HG02970 (cell line): ENCODE measurements around the gene OSM.

Experiments used
- ATAC-seq: cut with Tn5 transposase; IDR thresholded peaks from one replicate; pipeline ENCODE4 v1.9.1; 2021; ENCODE audit warnings: mild to moderate bottlenecking, moderate library complexity, moderate number of reproducible peaks; ENCODE audit not compliant: unreplicated experiment, low FRiP score

The OSM gene

GRCh38 chr22:30266445-30267381 is at the start of gene OSM:
Gene OSM, minus strand, starts transcription at chr22:30266851. Its CDS starts 52 bp downstream, at chr22:30266799.
- ATAC-seq, result no peak

DNA sequence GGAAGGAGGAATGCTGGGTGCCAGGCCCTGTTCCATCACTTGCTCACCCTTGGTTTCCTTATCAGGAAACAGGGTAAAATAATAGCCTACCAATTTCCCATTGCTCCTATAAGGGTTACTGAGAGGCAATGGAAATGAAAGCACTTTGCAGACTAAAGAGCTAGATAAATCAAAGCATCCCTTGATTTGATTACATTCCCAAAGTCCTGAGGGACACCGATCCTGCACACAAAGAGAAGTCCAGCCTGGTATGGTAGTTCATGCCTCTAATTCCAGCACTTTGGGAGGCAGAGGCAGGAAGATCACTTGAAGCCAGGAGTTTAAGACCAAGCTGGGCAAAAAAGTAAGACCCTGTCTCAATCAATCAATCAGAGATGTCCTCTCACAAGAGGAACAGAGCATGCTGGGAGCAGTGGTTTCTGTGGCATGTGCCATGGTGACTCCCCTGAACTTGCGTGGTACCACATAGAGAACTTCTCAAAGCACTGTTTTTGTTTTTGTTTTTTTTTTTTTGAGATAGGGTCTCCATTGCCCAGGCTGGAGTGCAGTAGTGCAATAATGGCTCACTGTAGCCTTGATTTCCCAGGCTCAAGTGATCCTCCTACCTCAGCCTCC is 49.4 kb upstream of the OSM start:
- ATAC-seq, result no peak

GRCh38 chr22:30314915-30315314 is 48.3 kb upstream of the OSM start:
- no peak for ATAC-seq

GRCh38 chr22:30313527-30314363 is 47.1 kb upstream of the OSM start:
- ATAC-seq, result no peak

DNA sequence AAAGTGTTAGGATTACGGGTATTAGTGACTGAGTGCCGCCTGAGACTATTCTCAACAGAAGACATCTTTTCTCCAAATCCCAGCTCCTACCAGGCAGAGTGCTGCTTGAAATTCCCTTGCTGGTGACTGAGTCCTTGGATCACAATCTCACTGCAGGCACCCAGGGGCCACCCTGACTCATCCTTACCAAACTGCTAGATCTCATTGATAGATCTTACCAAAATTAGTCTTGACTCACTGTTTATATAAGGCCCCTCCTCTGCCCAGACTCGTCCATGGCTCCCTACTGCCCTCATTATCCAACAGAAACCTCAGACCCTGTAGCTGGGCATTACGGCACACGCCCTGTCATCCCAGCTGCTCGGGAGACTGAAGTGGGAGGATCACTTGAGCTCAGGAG is 45.4 kb upstream of the OSM start:
- no peak for ATAC-seq

GRCh38 chr22:30310881-30311771 is 44.5 kb upstream of the OSM start:
- no peak for ATAC-seq

GRCh38 chr22:30309951-30310741 is 43.5 kb upstream of the OSM start:
- ATAC-seq, result no peak

DNA sequence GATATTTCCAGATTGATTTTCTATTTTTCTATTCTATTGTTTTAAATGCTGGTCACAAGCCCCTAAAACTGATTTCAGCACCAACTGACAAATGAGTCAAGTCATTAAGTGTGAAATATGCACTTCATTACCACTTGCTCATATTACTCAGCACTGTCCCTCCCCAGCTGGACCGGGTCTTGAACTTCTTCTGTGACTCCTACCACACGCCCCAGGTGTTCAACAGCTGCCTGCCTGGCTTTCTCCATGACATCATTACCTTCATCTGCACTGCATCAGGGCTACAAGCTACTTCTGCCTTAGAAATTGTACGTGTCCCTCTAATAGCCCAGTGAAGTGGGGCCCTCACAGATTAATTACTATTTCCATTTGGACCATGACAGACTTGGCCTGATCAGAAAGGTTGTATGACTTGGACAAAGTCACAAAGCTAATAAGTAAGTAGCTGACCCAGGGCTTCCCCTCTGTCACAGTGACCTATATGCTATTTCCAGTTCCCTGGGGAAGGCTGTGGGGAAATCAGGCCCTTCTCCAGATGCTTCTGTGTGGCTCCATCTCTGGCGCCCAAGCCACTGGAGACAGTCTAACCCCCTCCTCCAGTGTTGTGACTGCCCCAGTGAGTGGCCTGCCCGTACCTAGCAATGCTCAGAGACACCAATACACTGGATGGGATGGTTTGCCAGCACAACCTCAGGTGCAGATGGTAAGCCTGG is 42.0 kb upstream of the OSM start:
- no peak for ATAC-seq

GRCh38 chr22:30308093-30308492 is 41.4 kb upstream of the OSM start:
- ATAC-seq, result no peak

- ATAC-seq, result no peak
These were observed 40.5 kb upstream of the OSM start for GRCh38 chr22:30307041-30307574.

GRCh38 chr22:30306627-30307011 is 40.0 kb upstream of the OSM start:
- ATAC-seq, result no peak

DNA sequence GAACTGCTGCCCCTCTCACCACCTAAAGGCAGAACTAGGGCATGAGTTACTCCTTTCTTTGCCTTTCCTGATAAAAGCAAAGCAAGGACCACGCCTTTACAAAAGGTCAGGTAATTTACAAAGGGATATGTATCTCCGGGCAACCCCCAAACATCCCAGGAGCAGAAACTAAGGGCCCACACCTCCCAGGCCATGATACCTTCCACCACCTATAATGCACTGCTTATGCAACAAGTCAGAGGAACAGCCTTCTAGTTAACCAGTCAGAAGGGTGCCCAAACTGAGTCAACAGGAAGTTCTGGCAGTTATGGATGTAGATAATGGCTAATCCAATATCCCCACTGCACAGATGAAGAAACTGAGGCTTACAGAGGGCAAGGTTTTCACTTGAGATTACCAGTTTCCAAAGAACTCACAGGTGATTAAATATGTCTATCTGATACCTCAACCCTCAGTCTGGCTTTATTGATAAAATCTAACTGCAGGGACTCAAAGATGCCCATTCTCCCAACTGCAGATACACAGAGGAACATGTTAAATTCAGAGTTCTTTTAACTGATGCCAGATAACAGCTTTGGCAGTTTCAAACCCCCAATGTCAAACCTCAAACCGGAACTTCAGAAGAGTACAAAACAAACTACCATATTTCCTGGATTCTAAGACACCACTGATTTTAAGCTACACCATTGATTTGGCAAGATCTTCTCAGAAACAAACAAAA is 39.4 kb upstream of the OSM start:
- no peak for ATAC-seq

DNA sequence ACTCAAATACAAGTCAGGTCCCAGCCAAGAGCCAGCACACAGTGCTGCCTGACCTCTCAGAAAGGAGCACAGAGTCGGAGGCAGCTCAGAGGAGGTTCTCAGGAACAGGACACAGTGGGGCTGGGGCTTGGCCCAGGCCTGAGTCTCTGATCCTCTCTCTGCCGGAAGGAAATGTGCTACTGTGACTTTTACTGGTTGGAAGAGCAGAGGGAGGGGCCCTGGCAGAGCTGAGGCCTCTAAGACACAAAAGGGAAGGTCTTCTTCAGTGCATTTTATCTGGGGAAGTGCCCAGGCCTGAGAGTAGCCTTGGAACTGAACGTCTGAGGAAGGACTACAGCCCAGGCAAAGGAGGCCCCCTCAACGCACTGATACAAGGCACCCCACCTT is 38.9 kb upstream of the OSM start:
- no peak for ATAC-seq

DNA sequence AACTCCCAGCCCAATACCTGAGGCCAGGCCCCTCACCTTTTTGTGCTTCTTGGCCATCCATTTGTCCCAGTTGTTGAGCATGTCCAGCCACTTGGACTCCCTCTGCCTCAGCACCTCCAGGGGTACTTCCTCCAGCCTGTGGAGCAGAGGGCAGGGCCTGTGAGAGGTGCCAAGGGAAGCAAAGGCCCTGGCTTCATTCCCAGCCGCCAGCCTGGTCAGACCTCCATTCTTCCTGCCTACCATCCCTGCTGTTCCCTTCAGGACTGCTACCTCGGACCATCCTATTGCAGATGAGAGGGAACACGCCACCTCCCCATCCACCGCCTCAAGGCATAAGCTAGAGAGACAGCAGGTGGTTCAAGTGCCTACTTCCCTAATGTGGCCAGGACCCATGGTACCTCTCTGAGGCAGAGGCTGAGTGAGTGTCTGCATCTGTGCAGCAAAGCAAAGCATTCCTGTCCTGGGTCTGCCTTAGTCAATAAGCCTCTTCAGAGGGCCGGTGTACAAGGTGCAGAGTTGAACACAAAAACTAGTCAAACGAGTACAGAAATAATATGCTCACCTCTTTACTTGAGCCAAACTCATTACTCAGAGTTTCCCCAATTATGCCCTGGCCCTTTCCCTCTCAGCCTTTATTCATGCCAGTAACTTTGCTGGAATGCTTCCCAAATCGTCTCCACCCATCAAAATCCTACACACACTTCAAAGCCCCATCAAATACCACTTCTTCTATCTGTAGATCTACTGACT is 38.0 kb upstream of the OSM start:
- ATAC-seq, result no peak

DNA sequence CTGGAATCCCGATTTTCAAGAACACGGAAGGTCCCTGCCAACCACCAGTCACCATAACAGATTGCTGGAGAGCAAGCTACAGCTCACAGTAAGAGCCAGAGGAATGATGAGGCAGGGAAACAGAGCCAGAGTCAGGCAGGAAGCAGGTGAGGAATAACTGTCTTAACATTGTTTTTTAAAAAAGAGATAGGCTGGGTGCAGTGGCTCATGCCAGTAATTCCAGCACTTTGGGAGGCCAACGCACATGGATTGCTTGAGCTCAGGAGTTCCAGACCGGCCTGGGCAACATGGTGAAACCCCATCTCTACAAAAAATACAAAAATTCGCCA is 36.1 kb upstream of the OSM start:
- no peak for ATAC-seq

DNA sequence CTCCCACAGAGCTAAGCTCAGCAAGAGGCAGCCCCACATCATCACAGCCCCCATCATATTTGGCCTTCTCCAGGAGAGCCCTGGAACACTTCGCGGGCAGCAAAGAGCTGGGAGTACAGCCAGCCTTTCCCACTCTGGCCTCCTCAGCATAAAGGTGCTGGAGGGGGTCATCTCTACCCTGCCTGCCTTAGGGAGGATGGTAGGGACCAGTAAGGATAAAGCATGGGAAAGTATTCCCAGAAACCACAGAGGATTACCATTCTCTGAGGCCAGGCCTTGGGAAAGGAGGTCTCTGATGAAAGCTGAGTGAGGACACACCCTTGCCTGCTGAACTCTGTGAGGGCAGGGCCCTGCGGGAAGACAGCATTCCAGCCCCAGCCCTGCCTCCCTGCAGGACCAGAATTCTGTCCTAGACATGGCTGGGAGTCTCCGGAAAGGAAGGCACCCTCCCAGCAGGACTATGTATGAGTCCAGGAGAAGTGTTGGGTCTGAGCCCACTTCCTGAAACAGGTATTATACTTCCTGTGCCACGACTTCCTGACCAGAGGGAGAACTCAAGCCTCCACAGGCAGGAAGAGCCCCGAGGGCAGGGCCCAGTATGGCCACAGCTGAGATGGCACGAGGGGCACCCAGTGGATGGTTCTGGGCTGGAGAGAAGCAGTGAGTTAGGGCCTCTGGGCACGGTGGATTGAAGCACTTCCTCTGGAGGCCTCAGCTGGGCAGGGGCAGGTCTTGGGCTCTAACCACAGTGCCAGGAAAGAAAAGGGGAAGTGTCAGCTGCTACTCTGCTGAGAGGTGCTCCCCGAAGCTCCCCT is 35.6 kb upstream of the OSM start:
- no peak for ATAC-seq
